ENCODE results near the gene OVOL2. TPM values are rescaled to one million over a fixed set of nuclear protein-coding genes. Genes with fewer than 3 reads are reported as not detected.

Gene OVOL2
- total RNA-seq, 2 experiments from 2014 or later = not detected

- Mint-ChIP-seq H3K9me3 (no peaks in the 10 kb centered on the region), H3K36me3 (ENCODE audit: low read depth) (peaks cover 27% of the 10 kb centered on the region), H3K4me3 (no peak overlapping the region), H3K4me1 (ENCODE audit: low read depth) (peaks cover 19% of the 10 kb centered on the region), H3K27ac (no peak overlapping the region), H3K27me3 (no peaks in the 10 kb centered on the region)
- Histone ChIP-seq H3K4me1 (ENCODE audit: insufficient read depth, low read length) (peaks cover 5% of the 10 kb centered on the region), H3K4me3 (ENCODE audit: low read length) (no peak overlapping the region), H3K27ac (ENCODE audit: low read depth in 1 of 2, low read length in 2 of 2) (no peak overlapping the region), H3K27me3 (ENCODE audit: control insufficient read depth in 1 of 2, insufficient read depth in 2 of 2, low read length in 2 of 2) (no peaks in the 10 kb centered on the region), H3K9me3 (ENCODE audit: control insufficient read depth in 1 of 2, insufficient read depth in 1 of 2, low read length in 2 of 2) (no peaks in the 10 kb centered on the region), H3K36me3 (ENCODE audit: insufficient read depth, low read length) (peaks cover 16% of the 10 kb centered on the region)
- ChIA-PET CTCF (interaction anchor here (0.7 kb wide), 1 partner anchor 180 kb away, joined by 4 read pairs; no protein-coding TSS in a partner anchor), POLR2A (no interaction called here)
- intact Hi-C loops (cut with DNase I, micrococcal nuclease) = no loop called here
- ATAC-seq (ENCODE audit: poor library complexity) (no peak), DNase-seq (no peak)
- TF ChIP-seq, protein P1, sequence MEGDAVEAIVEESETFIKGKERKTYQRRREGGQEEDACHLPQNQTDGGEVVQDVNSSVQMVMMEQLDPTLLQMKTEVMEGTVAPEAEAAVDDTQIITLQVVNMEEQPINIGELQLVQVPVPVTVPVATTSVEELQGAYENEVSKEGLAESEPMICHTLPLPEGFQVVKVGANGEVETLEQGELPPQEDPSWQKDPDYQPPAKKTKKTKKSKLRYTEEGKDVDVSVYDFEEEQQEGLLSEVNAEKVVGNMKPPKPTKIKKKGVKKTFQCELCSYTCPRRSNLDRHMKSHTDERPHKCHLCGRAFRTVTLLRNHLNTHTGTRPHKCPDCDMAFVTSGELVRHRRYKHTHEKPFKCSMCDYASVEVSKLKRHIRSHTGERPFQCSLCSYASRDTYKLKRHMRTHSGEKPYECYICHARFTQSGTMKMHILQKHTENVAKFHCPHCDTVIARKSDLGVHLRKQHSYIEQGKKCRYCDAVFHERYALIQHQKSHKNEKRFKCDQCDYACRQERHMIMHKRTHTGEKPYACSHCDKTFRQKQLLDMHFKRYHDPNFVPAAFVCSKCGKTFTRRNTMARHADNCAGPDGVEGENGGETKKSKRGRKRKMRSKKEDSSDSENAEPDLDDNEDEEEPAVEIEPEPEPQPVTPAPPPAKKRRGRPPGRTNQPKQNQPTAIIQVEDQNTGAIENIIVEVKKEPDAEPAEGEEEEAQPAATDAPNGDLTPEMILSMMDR (IDR thresholded peaks at IDR 0.05) = no peak
These were observed 72.2 kb downstream of the OVOL2 start for GRCh38 chr20:17985388-17986018.

GRCh38 chr20:17976305-17976704, 81.4 kb downstream of the OVOL2 start:
- no peaks in the 10 kb centered on the region for H3K9me3 Mint-ChIP-seq
- CTCF ChIA-PET = no interaction called here

More at GRCh38 chr20:17976305-17976704, 81.4 kb downstream of the OVOL2 start:
- no peaks in the 10 kb centered on the region for H3K9me3 ChIP-seq (ENCODE audit: control insufficient read depth in 1 of 2, insufficient read depth in 1 of 2, low read length in 2 of 2)
- H3K27ac Mint-ChIP-seq = no peak overlapping the region
- peaks cover 9% of the 10 kb centered on the region for H3K36me3 Mint-ChIP-seq (ENCODE audit: low read depth)
- no peak overlapping the region for H3K4me3 ChIP-seq (ENCODE audit: low read length)
- no peaks in the 10 kb centered on the region for H3K27me3 Mint-ChIP-seq
- DNase-seq = no peak
- TF ChIP-seq, protein P1 (IDR thresholded peaks at IDR 0.05) = no peak
- peaks cover 9% of the 10 kb centered on the region for H3K36me3 ChIP-seq (ENCODE audit: insufficient read depth, low read length)
- intact Hi-C loops (cut with DNase I, micrococcal nuclease) = no loop called here
- H3K4me3 Mint-ChIP-seq = no peak overlapping the region
- POLR2A ChIA-PET = no interaction called here
- no peaks in the 10 kb centered on the region for H3K27me3 ChIP-seq (ENCODE audit: control insufficient read depth in 1 of 2, insufficient read depth in 2 of 2, low read length in 2 of 2)
- ATAC-seq (ENCODE audit: poor library complexity) = no peak
- peaks cover 22% of the 10 kb centered on the region for H3K4me1 ChIP-seq (ENCODE audit: insufficient read depth, low read length)
- H3K27ac ChIP-seq (ENCODE audit: low read depth in 1 of 2, low read length in 2 of 2) = no peak overlapping the region
- H3K4me1 Mint-ChIP-seq (ENCODE audit: low read depth) = peaks cover 33% of the 10 kb centered on the region

Other genes with a start within 250 kb of the OVOL2 start
- 10 to 100 TPM; 58.3 to 60.3 TPM for gene SNX5, start 89.1 kb downstream of the OVOL2 start, total RNA-seq
- gene MGME1, start 88.9 kb downstream of the OVOL2 start, total RNA-seq = 1 to 10 TPM; 4.5 to 4.6 TPM
- gene KAT14, start 79.9 kb upstream of the OVOL2 start, total RNA-seq = 1 to 10 TPM; 8.5 to 9.4 TPM
- 10 to 100 TPM; 13.6 to 14.6 TPM for gene PET117, start 79.9 kb upstream of the OVOL2 start, total RNA-seq
- 1 to 10 TPM; 3.3 to 4.1 TPM for gene ZNF133, start 230.6 kb upstream of the OVOL2 start, total RNA-seq

All from CD4-positive, alpha-beta T cell (primary cell).